ENCODE results near the gene PDLIM1. TPM values are rescaled to one million over a fixed set of nuclear protein-coding genes. Genes with fewer than 3 reads are reported as not detected.

PDLIM1 gene
- total and polyA plus RNA-seq, 2 of the 8 experiments (the other 6 are each of a cell fraction or from before 2014, with no cell fraction given), result 169 to 245 TPM

GRCh38 chr10:95329296-95329695, 38.5 kb upstream of the PDLIM1 start:
- Histone ChIP-seq H3K27me3 (replicated peaks in 1 of 4; ENCODE audit: control insufficient read depth in 3 of 4, extremely low read depth in 1 of 4, insufficient read depth in 3 of 4, low read length in 3 of 4) (no peaks in the 10 kb centered on the region), H3K23ac (ENCODE audit: insufficient read length) (no peak overlapping the region), H2BK5ac (ENCODE audit: low read depth, low read length) (no peak overlapping the region), H3K4ac (replicated peaks; ENCODE audit: insufficient read length, low read depth, low read length) (no peak overlapping the region), H2BK12ac (ENCODE audit: low read depth, low read length) (no peak overlapping the region), H4K8ac (ENCODE audit: extremely low read depth, insufficient read depth, low read length) (no peak overlapping the region), H4K20me1 (replicated peaks in 1 of 2; ENCODE audit: control insufficient read depth in 1 of 2, insufficient read depth in 2 of 2, low read length in 2 of 2) (no peaks in the 10 kb centered on the region), H3K56ac (replicated peaks; ENCODE audit: insufficient read length, low read depth, low read length) (no peak overlapping the region), H2BK20ac (ENCODE audit: low read length) (no peak overlapping the region), H4K91ac (replicated peaks; ENCODE audit: insufficient read length, low read length) (no peak overlapping the region), H2BK120ac (replicated peaks; ENCODE audit: low read depth, low read length) (no peak overlapping the region), H3K27ac (ENCODE audit: low read depth, low read length) (no peak overlapping the region), H3K36me3 (ENCODE audit: control insufficient read depth in 2 of 4, insufficient read depth in 4 of 4, low read length in 3 of 4) (no peaks in the 10 kb centered on the region; a peak in 1 of 8 replicates), H2BK15ac (ENCODE audit: low read length) (no peak overlapping the region), H3K23me2 (ENCODE audit: low read depth, low read length) (no peaks in the 10 kb centered on the region), H3K9ac (replicated peaks in 1 of 4; ENCODE audit: extremely low read depth in 1 of 4, low read depth in 3 of 4, low read length in 3 of 4) (no peak overlapping the region), H3K14ac (ENCODE audit: insufficient read length) (no peak overlapping the region), H3K18ac (ENCODE audit: extremely low read depth, low read length) (no peak overlapping the region), H3K9me3 (ENCODE audit: insufficient read depth in 2 of 2, low read depth in 1 of 2, low read length in 1 of 2) (no peaks in the 10 kb centered on the region), H3K4me2 (ENCODE audit: insufficient read depth in 1 of 2, low read depth in 2 of 2, low read length in 2 of 2) (no peak overlapping the region), H3K4me3 (ENCODE audit: extremely low read depth in 1 of 4, insufficient read depth in 2 of 4, low read depth in 3 of 4, low read length in 4 of 4) (no peak overlapping the region), H3K4me1 (replicated peaks in 1 of 4; ENCODE audit: control insufficient read depth in 3 of 4, insufficient read depth in 4 of 4, low read length in 3 of 4) (peaks cover 0 to 8% (median 0%) of the 10 kb centered on the region in 4 experiments; a peak in 1 of 7 replicates), H2AFZ (ENCODE audit: low read length) (no peak overlapping the region), H3K79me2 (ENCODE audit: control insufficient read depth in 1 of 2, insufficient read depth in 2 of 2, low read length in 2 of 2) (no peaks in the 10 kb centered on the region), H3K79me1 (ENCODE audit: low read depth, low read length) (no peaks in the 10 kb centered on the region), H2AK5ac (ENCODE audit: low read depth, low read length) (no peak overlapping the region), H4K5ac (ENCODE audit: insufficient read length, low read depth, low read length) (no peak overlapping the region)
- 79% methylated on average over 9 of the region's 9 CpGs; no CpG with 5 or more reads in 1 of the 2 experiments for whole genome bisulfite sequencing, 2 experiments (ENCODE audit: extremely low coverage in 1 of 2, insufficient coverage in 1 of 2, insufficient read length in 1 of 2, insufficient replicate concordance in 2 of 2, low coverage in 1 of 2, low lambda C conversion rate in 2 of 2, missing lambda C conversion rate in 1 of 2)
- TF ChIP-seq EGR1 (IDR thresholded peaks at IDR 0.05; ENCODE audit: borderline replicate concordance, low read depth, low read length) (no peak), ZNF274 (IDR thresholded peaks at IDR 0.05; ENCODE audit: borderline replicate concordance, extremely low read depth, low read length) (no peak), GTF2F1 (IDR thresholded peaks at IDR 0.05; ENCODE audit: borderline replicate concordance, low read depth, low read length) (no peak), CBX8 (IDR thresholded peaks at IDR 0.05; ENCODE audit: borderline replicate concordance, low read depth, low read length) (no peak), SIRT6 (IDR thresholded peaks at IDR 0.05; ENCODE audit: low read length) (no peak), POLR2AphosphoS5 (IDR thresholded peaks at IDR 0.05; ENCODE audit: low read depth, low read length) (no peak), BCL11A (IDR thresholded peaks at IDR 0.05; ENCODE audit: low read depth in 2 of 2, low read length in 2 of 2) (no peak), SUZ12 (IDR thresholded peaks at IDR 0.05; ENCODE audit: low read length) (no peak)
- FAIRE-seq (no peak), DNase-seq (ENCODE audit: low read depth in 1 of 2, low spot score in 2 of 2) (no peak)
- ChIA-PET CTCF (ENCODE audit: partially characterized antibody) (interaction anchor here (0.6 to 1.7 kb wide), 8 partner anchors 9 to 211 kb away, joined by 3 to 9 read pairs (median 3); no protein-coding TSS in a partner anchor), POLR2A (ENCODE audit: partially characterized antibody) (no interaction called here)

Measured in H1 (cell line).